Liver (tissue), 9 donors: ENCODE measurements around the gene ZNF423. TPM values are rescaled to one million over a fixed set of nuclear protein-coding genes. Genes with fewer than 3 reads are reported as not detected.

Source experiments
- DNase-seq: peaks from one replicate; pipeline ENCODE4 v3.0.0-alpha.2; 2017; ENCODE audit warnings: low spot score
- H3K27ac ChIP-seq, 2 donors: one replicate each; pipeline ENCODE4 v1.7.0; 2013; ENCODE audit warnings: inconsistent platforms in 2 of 2, low read length in 2 of 2, control low read depth in 1 of 2, low read depth in 1 of 2, mild to moderate bottlenecking in 1 of 2
- H3K27me3 ChIP-seq, 4 donors: one replicate each; pipeline versions ENCODE4 v1.6.1 to v1.7.0; 2013; ENCODE audit warnings: low read length in 3 of 4, inconsistent platforms in 1 of 4, mild to moderate bottlenecking in 1 of 4, moderate library complexity in 1 of 4; ENCODE audit not compliant: control insufficient read depth in 4 of 4, insufficient read depth in 4 of 4
- H3K36me3 ChIP-seq, 4 donors: one replicate each; pipeline versions ENCODE4 v1.6.1 to v1.7.0; 2013; ENCODE audit warnings: low read length in 3 of 4, mild to moderate bottlenecking in 3 of 4, low read depth in 1 of 4, moderate library complexity in 1 of 4; ENCODE audit not compliant: control insufficient read depth in 4 of 4, insufficient read depth in 3 of 4
- H3K4me1 ChIP-seq, 4 donors: one replicate each; pipeline versions ENCODE4 v1.6.1 to v1.7.0; 2013; ENCODE audit warnings: low read length in 3 of 4, mild to moderate bottlenecking in 3 of 4, moderate library complexity in 1 of 4; ENCODE audit not compliant: control insufficient read depth in 4 of 4, insufficient read depth in 4 of 4
- H3K4me3 ChIP-seq, 3 donors: one replicate each; pipeline versions ENCODE4 v1.6.1 to v1.7.0; 2013; ENCODE audit warnings: low read length in 3 of 3, control low read depth in 1 of 3, low read depth in 1 of 3, mild to moderate bottlenecking in 1 of 3
- H3K9ac ChIP-seq, 2 donors: one replicate each; pipeline ENCODE4 v1.7.0; 2013; ENCODE audit warnings: low read length in 2 of 2, mild to moderate bottlenecking in 2 of 2, moderate library complexity in 2 of 2, control low read depth in 1 of 2, low read depth in 1 of 2
- H3K9me3 ChIP-seq, 4 donors: one replicate each; pipeline versions ENCODE4 v1.6.1 to v1.7.0; 2013; ENCODE audit warnings: low read length in 3 of 4; ENCODE audit not compliant: control insufficient read depth in 4 of 4
- ATF3 ChIP-seq: IDR thresholded peaks from 2 replicates; pipeline ENCODE4 v1.6.1; 2016; ENCODE audit warnings: antibody characterized with exemption
- EGR1 ChIP-seq, 2 donors: IDR thresholded peaks; 2 replicates each; pipeline ENCODE4 v1.6.1; 2016 to 2018; ENCODE audit warnings: antibody characterized with exemption in 2 of 2, low read depth in 2 of 2
- FOXA1 ChIP-seq: IDR thresholded peaks from 2 replicates; pipeline ENCODE4 v1.6.1; 2016; ENCODE audit warnings: antibody characterized with exemption
- GABPA ChIP-seq, 2 donors: IDR thresholded peaks in 1 of 2; conservative IDR thresholded peaks in 1 of 2; 2 replicates each; pipeline ENCODE4 v1.6.1; 2016; ENCODE audit warnings: antibody characterized with exemption in 2 of 2, mild to moderate bottlenecking in 1 of 2, moderate library complexity in 1 of 2
- HNF4A ChIP-seq, 2 donors: conservative IDR thresholded peaks; 2 replicates each; pipeline ENCODE4 v1.6.1; 2016; ENCODE audit warnings: antibody characterized with exemption in 2 of 2, mild to moderate bottlenecking in 2 of 2
- HNF4G ChIP-seq: IDR thresholded peaks from 2 replicates; pipeline ENCODE4 v1.6.1; 2016; ENCODE audit warnings: antibody characterized with exemption
- NR2F2 ChIP-seq: IDR thresholded peaks from 2 replicates; pipeline ENCODE4 v1.6.1; 2016; ENCODE audit warnings: antibody characterized with exemption
- REST ChIP-seq: IDR thresholded peaks from 2 replicates; pipeline ENCODE4 v1.6.1; 2016; ENCODE audit warnings: antibody characterized with exemption, mild to moderate bottlenecking
- RXRA ChIP-seq, 2 donors: IDR thresholded peaks; 2 replicates each; pipeline ENCODE4 v1.6.1; 2017 to 2018; ENCODE audit warnings: antibody characterized with exemption in 2 of 2, mild to moderate bottlenecking in 1 of 2
- SP1 ChIP-seq: IDR thresholded peaks from 2 replicates; pipeline ENCODE4 v1.6.1; 2018; ENCODE audit warnings: antibody characterized with exemption, mild to moderate bottlenecking
- TAF1 ChIP-seq: conservative IDR thresholded peaks from 2 replicates; pipeline ENCODE4 v1.6.1; 2016; ENCODE audit warnings: antibody characterized with exemption, mild to moderate bottlenecking
- WGBS: extraction: QIAGEN DNeasy Blood & Tissue Kit; methylation state at CpG from one replicate; pipeline ENCODE4 v1.1.7; 2013; 5-methylcytosine and 5-hydroxymethylcytosine counted together
- polyA plus RNA-seq, 2 donors: library from polyadenylated mRNA; stranded (reverse) in 1 of 2; unstranded in 1 of 2; fragments of 200-250 nt in 1 of 2; fragments of >200 nt in 1 of 2; fragmentation: Nextera tagmentation in 1 of 2; extraction: Ambion mirVana in 1 of 2; gene quantifications; one replicate each; pipeline versions ENCODE4 v1.2.1 to v1.2.3, GENCODE V29; 2013 to 2015
- total RNA-seq, 2 donors: library from RNA; depleted of rRNA; stranded (reverse); fragments of >200 nt; gene quantifications; one replicate each; pipeline ENCODE4 v1.2.3, GENCODE V29; 2014
- TF ChIP-seq, protein P1 (sequence below): IDR thresholded peaks from 2 replicates; pipeline ENCODE4 v1.6.1; 2016; ENCODE audit warnings: antibody characterized with exemption
- TF ChIP-seq, protein P2 (sequence below): fragments of 150-350 bp; IDR thresholded peaks from 2 replicates; pipeline ENCODE4 v1.5.1; 2017; ENCODE audit warnings: improper control_type of control experiment, low read depth, low read length; ENCODE audit not compliant: missing input control
- donor health status: healthy.
- donor health status: healthy.
- donor health status: healthy.
- donor health status: healthy.
- donor health status: healthy.

ZNF423 gene
- total and polyA plus RNA-seq, 4 donors = 0.24 to 1.6 (median 0.39) TPM

DNA sequence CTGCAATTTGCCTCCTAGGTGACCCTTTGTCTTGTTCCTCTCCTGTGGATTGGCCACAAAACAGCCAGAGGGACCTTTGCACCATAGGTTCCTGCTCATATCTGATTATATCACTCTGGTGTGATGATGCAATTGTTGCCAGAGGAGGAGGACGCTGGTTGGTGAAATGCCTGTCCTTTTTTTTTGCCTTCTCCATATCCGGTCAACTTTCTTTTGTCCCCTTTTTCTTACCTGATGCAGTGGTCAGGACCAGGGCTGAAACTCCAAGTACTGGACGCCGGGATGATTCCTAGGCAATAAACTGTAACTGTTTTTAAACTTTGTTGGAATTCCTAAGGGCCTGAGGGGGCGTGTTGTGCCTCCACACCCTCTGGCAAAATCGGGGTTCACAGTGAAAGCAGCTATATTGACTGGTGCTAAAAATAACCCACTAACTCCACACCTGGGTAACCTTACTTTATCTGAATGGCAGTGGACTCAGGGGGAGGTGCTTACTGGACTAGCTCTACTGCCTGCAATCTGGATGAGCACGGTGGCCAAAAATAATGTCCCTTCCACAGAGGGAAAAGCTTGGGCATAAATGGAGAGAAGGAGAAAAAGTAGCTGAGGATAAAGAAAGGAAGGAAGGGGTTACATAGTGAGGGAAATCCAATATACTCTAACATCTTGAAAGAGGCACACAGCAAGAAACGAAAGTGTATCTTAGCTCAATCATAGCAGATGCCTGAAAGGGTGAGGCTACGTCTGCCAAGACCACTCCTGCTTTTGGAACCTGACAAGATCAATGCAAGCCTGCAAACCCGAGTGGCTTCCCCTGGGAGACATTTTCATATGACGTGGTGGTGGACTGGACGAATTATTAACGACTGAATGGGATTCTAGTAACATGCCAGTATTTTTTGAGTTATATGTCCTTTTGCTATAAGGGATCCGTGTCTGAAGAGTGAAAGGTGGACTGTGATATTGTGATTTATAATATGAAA, 28.4 kb upstream of the ZNF423 start (continued):
- TF ChIP-seq HNF4G (peak; percentile 90), SP1 (peak; percentile 90), HNF4A (conservative IDR thresholded peaks at IDR 0.05) (peak; percentile 90 to 91)

GRCh38 chr16:49883076-49884014, 27.4 kb upstream of the ZNF423 start:
- Histone ChIP-seq H3K9me3 (no peaks in the 10 kb centered on the region), H3K27me3 (no peaks in the 10 kb centered on the region), H3K27ac (peak overlapping the region; percentile 64 to 96), H3K9ac (no peak overlapping the region), H3K4me1 (peaks cover 8 to 33% (median 22%) of the 10 kb centered on the region in 4 donors), H3K36me3 (no peaks in the 10 kb centered on the region), H3K4me3 (no peak overlapping the region)
- DNase-seq = no peak
- TF ChIP-seq EGR1 (IDR thresholded peaks at IDR 0.05; ENCODE audit: low read depth in 2 of 2) (no peak), REST (no peak), TAF1 (no peak), ATF3 (no peak), NR2F2 (no peak), GABPA (IDR thresholded peaks at IDR 0.05 in 1 of 2, conservative IDR thresholded peaks at IDR 0.05 in 1 of 2) (no peak), FOXA1 (no peak), HNF4A (conservative IDR thresholded peaks at IDR 0.05) (no peak), RXRA (IDR thresholded peaks at IDR 0.05) (no peak), HNF4G (no peak)
- TF ChIP-seq, protein P1, sequence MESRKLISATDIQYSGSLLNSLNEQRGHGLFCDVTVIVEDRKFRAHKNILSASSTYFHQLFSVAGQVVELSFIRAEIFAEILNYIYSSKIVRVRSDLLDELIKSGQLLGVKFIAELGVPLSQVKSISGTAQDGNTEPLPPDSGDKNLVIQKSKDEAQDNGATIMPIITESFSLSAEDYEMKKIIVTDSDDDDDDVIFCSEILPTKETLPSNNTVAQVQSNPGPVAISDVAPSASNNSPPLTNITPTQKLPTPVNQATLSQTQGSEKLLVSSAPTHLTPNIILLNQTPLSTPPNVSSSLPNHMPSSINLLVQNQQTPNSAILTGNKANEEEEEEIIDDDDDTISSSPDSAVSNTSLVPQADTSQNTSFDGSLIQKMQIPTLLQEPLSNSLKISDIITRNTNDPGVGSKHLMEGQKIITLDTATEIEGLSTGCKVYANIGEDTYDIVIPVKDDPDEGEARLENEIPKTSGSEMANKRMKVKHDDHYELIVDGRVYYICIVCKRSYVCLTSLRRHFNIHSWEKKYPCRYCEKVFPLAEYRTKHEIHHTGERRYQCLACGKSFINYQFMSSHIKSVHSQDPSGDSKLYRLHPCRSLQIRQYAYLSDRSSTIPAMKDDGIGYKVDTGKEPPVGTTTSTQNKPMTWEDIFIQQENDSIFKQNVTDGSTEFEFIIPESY = no peak
- TF ChIP-seq, protein P2, sequence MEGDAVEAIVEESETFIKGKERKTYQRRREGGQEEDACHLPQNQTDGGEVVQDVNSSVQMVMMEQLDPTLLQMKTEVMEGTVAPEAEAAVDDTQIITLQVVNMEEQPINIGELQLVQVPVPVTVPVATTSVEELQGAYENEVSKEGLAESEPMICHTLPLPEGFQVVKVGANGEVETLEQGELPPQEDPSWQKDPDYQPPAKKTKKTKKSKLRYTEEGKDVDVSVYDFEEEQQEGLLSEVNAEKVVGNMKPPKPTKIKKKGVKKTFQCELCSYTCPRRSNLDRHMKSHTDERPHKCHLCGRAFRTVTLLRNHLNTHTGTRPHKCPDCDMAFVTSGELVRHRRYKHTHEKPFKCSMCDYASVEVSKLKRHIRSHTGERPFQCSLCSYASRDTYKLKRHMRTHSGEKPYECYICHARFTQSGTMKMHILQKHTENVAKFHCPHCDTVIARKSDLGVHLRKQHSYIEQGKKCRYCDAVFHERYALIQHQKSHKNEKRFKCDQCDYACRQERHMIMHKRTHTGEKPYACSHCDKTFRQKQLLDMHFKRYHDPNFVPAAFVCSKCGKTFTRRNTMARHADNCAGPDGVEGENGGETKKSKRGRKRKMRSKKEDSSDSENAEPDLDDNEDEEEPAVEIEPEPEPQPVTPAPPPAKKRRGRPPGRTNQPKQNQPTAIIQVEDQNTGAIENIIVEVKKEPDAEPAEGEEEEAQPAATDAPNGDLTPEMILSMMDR = no peak
- WGBS = 63% methylated on average over 16 of the region's 16 CpGs
